AG04450 (cell line): ENCODE data around the gene CYTH3. TPM values are rescaled to one million over a fixed set of nuclear protein-coding genes. Genes with fewer than 3 reads are reported as not detected.

Source experiments
- CTCF ChIA-PET: fragments of 300-600, 350-600 bp; formaldehyde crosslinking; extraction: SDS; loops from one replicate; lab custom pipeline; 2022; ENCODE audit warnings: antibody characterized with exemption, inconsistent platforms; lab: Charles Lee
- POLR2A ChIA-PET: fragments of 350-600 bp; formaldehyde crosslinking; extraction: SDS; loops from one replicate; lab custom pipeline; 2021; ENCODE audit warnings: antibody characterized with exemption, inconsistent platforms; lab: Yijun Ruan, JAX
- DNase-seq: peaks from one replicate; pipeline ENCODE4 v3.0.0-alpha.2; 2011; ENCODE audit warnings: low read depth, low spot score
- H3K27ac ChIP-seq: one replicate; pipeline ENCODE4 v1.5.1; 2012; ENCODE audit warnings: low read depth, low read length, control low read depth
- H3K27me3 ChIP-seq: one replicate; pipeline ENCODE4 v1.6.0; 2012; ENCODE audit warnings: low read length; ENCODE audit not compliant: control insufficient read depth, insufficient read depth
- H3K4me3 ChIP-seq: 2 replicates; pipeline ENCODE4 v1.5.1; 2011; ENCODE audit warnings: mild to moderate bottlenecking, low read depth, low read length, control low read depth
- H3K9me3 ChIP-seq: 2 replicates; pipeline ENCODE4 v1.5.1; 2012; ENCODE audit warnings: low read length; ENCODE audit not compliant: control insufficient read depth, insufficient read depth
- CTCF ChIP-seq: IDR thresholded peaks from 2 replicates; pipeline ENCODE4 v1.5.1; 2011; ENCODE audit warnings: low read depth, low read length, control low read depth, inconsistent platforms
- polyA plus RNA-seq: library from polyadenylated mRNA; depleted of rRNA; stranded (reverse); fragments of >200 nt; gene quantifications from 2 replicates; pipeline ENCODE4 v1.2.3, GENCODE V29; 2011

Gene CYTH3
- polyA plus RNA-seq, 1 experiment, result 30.2 TPM

- H3K27me3 ChIP-seq, result no peaks in the 10 kb centered on the region
- no peak for TF ChIP-seq CTCF
- DNase-seq, result no peak
- ChIA-PET POLR2A (no interaction called here), CTCF (no interaction called here)
- no peak overlapping the region for H3K4me3 ChIP-seq
- no peak overlapping the region for H3K27ac ChIP-seq
- H3K9me3 ChIP-seq, result no peaks in the 10 kb centered on the region; the same call in 1 of the 2 replicates
Observed at GRCh38 chr7:6165521-6166320, 106.7 kb downstream of the CYTH3 start.

- Histone ChIP-seq H3K9me3 (no peaks in the 10 kb centered on the region; the same call in 1 of the 2 replicates), H3K27ac (no peak overlapping the region), H3K27me3 (no peaks in the 10 kb centered on the region), H3K4me3 (no peak overlapping the region)
- no peak for TF ChIP-seq CTCF
- DNase-seq, result no peak
- CTCF ChIA-PET, result interaction anchor here (0.8 kb wide), 1 partner anchor 159 kb away, joined by 3 read pairs; no protein-coding TSS in a partner anchor
- POLR2A ChIA-PET, result no interaction called here
Observed at GRCh38 chr7:6165075-6165474, 107.3 kb downstream of the CYTH3 start.

DNA sequence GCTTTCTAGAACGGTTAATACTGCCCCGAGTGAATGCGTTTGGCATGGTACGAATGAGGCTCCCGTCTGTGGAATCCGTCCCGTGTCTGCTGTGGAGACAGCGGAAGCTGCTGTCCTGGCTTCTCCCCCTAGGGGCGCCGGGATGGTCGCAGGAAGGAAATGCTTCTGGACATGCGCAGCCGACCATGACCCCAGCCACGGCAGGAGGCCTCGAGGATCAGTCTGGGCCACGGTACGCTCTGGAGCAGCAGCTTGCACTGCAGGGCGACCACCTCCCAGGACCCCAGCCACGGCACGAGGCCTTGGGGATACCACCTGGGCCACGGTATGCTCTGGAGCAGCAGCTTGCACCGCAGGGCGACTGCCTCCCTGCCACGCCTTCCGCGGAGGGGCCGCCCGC, 107.9 kb downstream of the CYTH3 start:
- CTCF ChIA-PET, result interaction anchor here (0.6 to 1.0 kb wide), 5 partner anchors 107 to 160 kb away, joined by 3 to 4 read pairs (median 3); no protein-coding TSS in a partner anchor
- POLR2A ChIA-PET, result no interaction called here
- no peak for DNase-seq
- no peaks in the 10 kb centered on the region; the same call in 1 of the 2 replicates for H3K9me3 ChIP-seq
- TF ChIP-seq CTCF, result peak; percentile 34; the same call in 1 of the 2 replicates
- no peak overlapping the region for H3K27ac ChIP-seq
- H3K4me3 ChIP-seq, result no peak overlapping the region
- H3K27me3 ChIP-seq, result no peaks in the 10 kb centered on the region

DNA sequence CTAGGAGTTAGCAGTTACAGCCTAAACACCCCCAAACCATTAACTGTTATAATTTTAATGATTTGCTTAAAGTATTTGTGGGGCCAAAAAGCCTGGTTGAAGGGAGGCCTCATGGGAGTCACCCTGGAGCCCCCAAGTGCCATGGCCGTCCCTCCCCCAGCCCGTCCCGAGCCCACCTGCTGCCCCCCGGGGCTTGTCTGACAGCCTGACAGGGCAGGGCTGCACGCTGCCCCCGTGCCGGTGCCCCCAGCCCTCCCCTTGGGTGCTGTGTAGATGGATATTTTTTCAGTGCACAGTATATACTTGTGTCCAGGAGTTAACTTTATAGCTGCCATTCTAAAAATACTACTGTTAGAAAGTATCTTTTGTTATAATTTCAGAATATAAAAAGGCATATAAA, 108.4 kb downstream of the CYTH3 start:
- ChIA-PET POLR2A (no interaction called here), CTCF (interaction anchor here (0.6 to 1.0 kb wide), 4 partner anchors 107 to 159 kb away, joined by 3 to 4 read pairs (median 4); no protein-coding TSS in a partner anchor)
- H3K27me3 ChIP-seq, result no peaks in the 10 kb centered on the region
- no peak for DNase-seq
- TF ChIP-seq CTCF, result no peak
- H3K9me3 ChIP-seq, result no peaks in the 10 kb centered on the region; the same call in 1 of the 2 replicates
- no peak overlapping the region for H3K27ac ChIP-seq
- no peak overlapping the region for H3K4me3 ChIP-seq

DNA sequence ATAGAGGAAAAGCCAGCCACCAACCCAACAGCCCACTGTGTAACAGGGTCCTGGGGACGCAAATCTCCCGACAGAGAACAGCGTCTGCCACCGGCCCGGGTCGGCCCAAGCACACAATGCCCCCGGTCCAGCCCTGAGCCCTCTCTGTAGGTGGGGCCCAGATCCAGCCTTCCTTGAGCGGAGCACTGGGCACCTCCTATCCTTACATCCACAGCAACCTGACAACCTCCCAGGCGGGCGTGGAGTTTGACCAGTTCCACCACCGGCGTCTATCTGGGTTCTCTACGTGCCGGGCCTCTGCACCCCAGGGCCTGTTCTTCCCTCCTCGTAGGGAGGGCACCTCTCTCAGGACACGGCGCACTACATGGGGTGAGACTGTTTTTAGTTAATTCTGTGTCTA, 109.0 kb downstream of the CYTH3 start:
- Histone ChIP-seq H3K4me3 (no peak overlapping the region), H3K9me3 (no peaks in the 10 kb centered on the region; the same call in 1 of the 2 replicates), H3K27ac (no peak overlapping the region), H3K27me3 (no peaks in the 10 kb centered on the region)
- DNase-seq, result no peak
- POLR2A ChIA-PET, result no interaction called here
- TF ChIP-seq CTCF, result no peak
- CTCF ChIA-PET, result interaction anchor here (5.7 kb wide), 1 partner anchor 158 kb away, joined by 216 read pairs; no protein-coding TSS in a partner anchor
